Epithelial cell of proximal tubule (primary cell): ENCODE data around the gene INCA1. TPM values are rescaled to one million over a fixed set of nuclear protein-coding genes. Genes with fewer than 3 reads are reported as not detected.
A peak's percentile ranks its signal among the peaks of the same experiment; 100 is the strongest.

Experiments used
- DNase-seq: peaks from one replicate; pipeline ENCODE4 v3.0.0-alpha.2; 2011; ENCODE audit warnings: low read depth
- H3K4me3 ChIP-seq: 2 replicates; pipeline ENCODE4 v1.5.1; 2011; ENCODE audit warnings: low read depth, mild to moderate bottlenecking, low read length
- CTCF ChIP-seq: conservative IDR thresholded peaks from 2 replicates; pipeline ENCODE4 v1.5.1; 2012; ENCODE audit warnings: low read depth, mild to moderate bottlenecking, low read length
- total RNA-seq: library from RNA; depleted of rRNA; stranded (reverse); fragments of >200 nt; gene quantifications from 2 replicates; pipeline ENCODE4 v1.2.3, GENCODE V29; 2015

Gene INCA1
- total RNA-seq, 1 donor from 2014 or later = not detected

GRCh38 chr17:4955091-4955490 is 42.2 kb downstream of the INCA1 start:
- H3K4me3 ChIP-seq = no peak overlapping the region
- no peak for TF ChIP-seq CTCF
- no peak for DNase-seq

GRCh38 chr17:4953451-4953961 is 43.8 kb downstream of the INCA1 start:
- no peak overlapping the region for H3K4me3 ChIP-seq
- TF ChIP-seq CTCF = no peak
- peak; percentile 48 for DNase-seq

- TF ChIP-seq CTCF = no peak
- no peak for DNase-seq
- no peak overlapping the region for H3K4me3 ChIP-seq
Observed at GRCh38 chr17:4951486-4951885, 45.8 kb downstream of the INCA1 start.

GRCh38 chr17:4950746-4951204 is 46.5 kb downstream of the INCA1 start, which contains the start of gene ENO3:
Gene ENO3, plus strand, starts transcription at chr17:4951119. Its CDS starts 711 bp downstream, at chr17:4951830.
- peak within 1 kb of the TSS; percentile 96 for H3K4me3 ChIP-seq
- no peak for DNase-seq
- TF ChIP-seq CTCF = no peak

GRCh38 chr17:4950075-4950745 is 47.1 kb downstream of the INCA1 start:
- no peak for DNase-seq
- no peak for TF ChIP-seq CTCF
- peak overlapping the region; percentile 96 for H3K4me3 ChIP-seq

- DNase-seq = peak; percentile 41
- H3K4me3 ChIP-seq = peak overlapping the region; percentile 96
- no peak for TF ChIP-seq CTCF
Observed at GRCh38 chr17:4949321-4950074, 47.8 kb downstream of the INCA1 start.
